ENCODE measurements around the gene PPP1R3G. TPM values are rescaled to one million over a fixed set of nuclear protein-coding genes. Genes with fewer than 3 reads are reported as not detected.

The PPP1R3G gene
- total RNA-seq, 1 donor, result 0.31 TPM

GRCh38 chr6:5095236-5095635 is 10.1 kb downstream of the PPP1R3G start:
- no peak overlapping the region for H3K4me3 ChIP-seq (ENCODE audit: low read length)
- H3K4me1 ChIP-seq (ENCODE audit: insufficient read depth, low read length), result peaks cover 18% of the 10 kb centered on the region
- no peaks in the 10 kb centered on the region for H3K9me3 ChIP-seq (ENCODE audit: low read depth, low read length)
- no peaks in the 10 kb centered on the region for H3K27me3 ChIP-seq (ENCODE audit: insufficient read depth, low read length)

- Histone ChIP-seq H3K27me3 (ENCODE audit: insufficient read depth, low read length) (no peaks in the 10 kb centered on the region), H3K4me3 (ENCODE audit: low read length) (no peak overlapping the region), H3K9me3 (ENCODE audit: low read depth, low read length) (no peaks in the 10 kb centered on the region), H3K4me1 (ENCODE audit: insufficient read depth, low read length) (peaks cover 13% of the 10 kb centered on the region)
Observed at GRCh38 chr6:5096482-5096881, 11.3 kb downstream of the PPP1R3G start.

- H3K9me3 ChIP-seq (ENCODE audit: low read depth, low read length), result no peaks in the 10 kb centered on the region
- H3K27me3 ChIP-seq (ENCODE audit: insufficient read depth, low read length), result no peaks in the 10 kb centered on the region
- peaks cover 13% of the 10 kb centered on the region for H3K4me1 ChIP-seq (ENCODE audit: insufficient read depth, low read length)
- H3K4me3 ChIP-seq (ENCODE audit: low read length), result no peak overlapping the region
Observed at GRCh38 chr6:5098501-5099270, 13.5 kb downstream of the PPP1R3G start.

- Histone ChIP-seq H3K4me3 (ENCODE audit: low read length) (no peak overlapping the region), H3K4me1 (ENCODE audit: insufficient read depth, low read length) (peaks cover 13% of the 10 kb centered on the region), H3K27me3 (ENCODE audit: insufficient read depth, low read length) (no peaks in the 10 kb centered on the region), H3K9me3 (ENCODE audit: low read depth, low read length) (no peaks in the 10 kb centered on the region)
Observed at GRCh38 chr6:5099537-5099936, 14.4 kb downstream of the PPP1R3G start.

- Histone ChIP-seq H3K27me3 (ENCODE audit: insufficient read depth, low read length) (no peaks in the 10 kb centered on the region), H3K9me3 (ENCODE audit: low read depth, low read length) (no peaks in the 10 kb centered on the region), H3K4me3 (ENCODE audit: low read length) (no peak overlapping the region), H3K4me1 (ENCODE audit: insufficient read depth, low read length) (peaks cover 13% of the 10 kb centered on the region)
Observed at GRCh38 chr6:5100806-5101205, 15.7 kb downstream of the PPP1R3G start.

GRCh38 chr6:5102267-5102970 is 17.3 kb downstream of the PPP1R3G start:
- H3K4me3 ChIP-seq (ENCODE audit: low read length), result no peak overlapping the region
- H3K4me1 ChIP-seq (ENCODE audit: insufficient read depth, low read length), result no peaks in the 10 kb centered on the region
- H3K9me3 ChIP-seq (ENCODE audit: low read depth, low read length), result no peaks in the 10 kb centered on the region
- no peaks in the 10 kb centered on the region for H3K27me3 ChIP-seq (ENCODE audit: insufficient read depth, low read length)

GRCh38 chr6:5103250-5103649 is 18.1 kb downstream of the PPP1R3G start:
- H3K9me3 ChIP-seq (ENCODE audit: low read depth, low read length), result no peaks in the 10 kb centered on the region

DNA sequence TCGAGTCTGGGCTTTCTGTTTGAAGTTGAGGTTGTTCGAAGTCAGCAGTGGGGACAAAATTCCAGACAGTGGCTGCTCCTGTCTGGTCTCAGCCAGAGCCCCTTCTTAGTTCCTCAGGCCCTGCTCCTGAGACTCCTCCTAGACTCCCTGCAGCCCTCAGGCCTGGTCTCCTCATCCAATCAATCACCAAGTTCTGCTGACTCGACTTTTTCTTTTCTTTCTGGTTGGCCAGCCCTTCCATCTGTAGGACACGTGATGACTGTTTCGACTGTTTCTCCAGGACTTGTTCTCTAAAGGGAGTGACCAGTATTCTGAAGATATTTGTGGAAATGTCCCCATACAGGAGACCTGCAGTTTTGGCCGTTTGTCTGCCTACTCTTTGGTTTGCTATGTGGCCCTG is 19.5 kb downstream of the PPP1R3G start:
- no peaks in the 10 kb centered on the region for H3K9me3 ChIP-seq (ENCODE audit: low read depth, low read length)
- no peaks in the 10 kb centered on the region for H3K27me3 ChIP-seq (ENCODE audit: insufficient read depth, low read length)
- H3K4me3 ChIP-seq (ENCODE audit: low read length), result no peak overlapping the region
- H3K4me1 ChIP-seq (ENCODE audit: insufficient read depth, low read length), result no peaks in the 10 kb centered on the region

More at GRCh38 chr6:5103250-5103649, 18.1 kb downstream of the PPP1R3G start:
- no peaks in the 10 kb centered on the region for H3K27me3 ChIP-seq (ENCODE audit: insufficient read depth, low read length)
- H3K4me1 ChIP-seq (ENCODE audit: insufficient read depth, low read length), result no peaks in the 10 kb centered on the region
- no peak overlapping the region for H3K4me3 ChIP-seq (ENCODE audit: low read length)

- no peaks in the 10 kb centered on the region for H3K9me3 ChIP-seq (ENCODE audit: low read depth, low read length)
- no peaks in the 10 kb centered on the region for H3K27me3 ChIP-seq (ENCODE audit: insufficient read depth, low read length)
- H3K4me1 ChIP-seq (ENCODE audit: insufficient read depth, low read length), result no peaks in the 10 kb centered on the region
- no peak overlapping the region for H3K4me3 ChIP-seq (ENCODE audit: low read length)
Observed at GRCh38 chr6:5105146-5105545, 20.0 kb downstream of the PPP1R3G start.

GRCh38 chr6:5107341-5107740 is 22.2 kb downstream of the PPP1R3G start:
- H3K4me3 ChIP-seq (ENCODE audit: low read length), result no peak overlapping the region
- no peaks in the 10 kb centered on the region for H3K4me1 ChIP-seq (ENCODE audit: insufficient read depth, low read length)
- H3K9me3 ChIP-seq (ENCODE audit: low read depth, low read length), result no peaks in the 10 kb centered on the region
- no peaks in the 10 kb centered on the region for H3K27me3 ChIP-seq (ENCODE audit: insufficient read depth, low read length)

DNA sequence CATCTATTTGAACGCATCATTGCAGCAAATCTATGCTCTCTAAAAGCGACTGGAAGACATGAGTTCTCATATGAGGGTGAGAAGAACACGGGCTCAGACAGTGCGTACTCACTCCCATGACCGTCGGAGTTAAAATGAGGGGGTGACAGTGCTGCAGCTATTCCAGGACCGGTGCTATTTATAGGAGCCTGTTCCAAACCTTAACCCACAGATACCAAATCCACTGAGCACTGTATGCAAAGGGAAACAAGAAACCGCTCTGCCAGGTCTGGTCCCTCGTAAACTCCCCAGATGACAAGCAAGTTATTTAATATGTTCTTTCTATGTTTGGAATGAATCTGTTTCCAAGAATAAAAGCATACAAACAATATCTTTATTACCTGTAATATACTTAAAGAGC is 22.9 kb downstream of the PPP1R3G start:
- Histone ChIP-seq H3K27me3 (ENCODE audit: insufficient read depth, low read length) (no peaks in the 10 kb centered on the region), H3K9me3 (ENCODE audit: low read depth, low read length) (no peaks in the 10 kb centered on the region), H3K4me3 (ENCODE audit: low read length) (no peak overlapping the region), H3K4me1 (ENCODE audit: insufficient read depth, low read length) (no peaks in the 10 kb centered on the region)

- H3K4me3 ChIP-seq (ENCODE audit: low read length), result no peak overlapping the region
- no peaks in the 10 kb centered on the region for H3K4me1 ChIP-seq (ENCODE audit: insufficient read depth, low read length)
- H3K9me3 ChIP-seq (ENCODE audit: low read depth, low read length), result no peaks in the 10 kb centered on the region
- H3K27me3 ChIP-seq (ENCODE audit: insufficient read depth, low read length), result no peaks in the 10 kb centered on the region
Observed at GRCh38 chr6:5108536-5109150, 23.5 kb downstream of the PPP1R3G start.

DNA sequence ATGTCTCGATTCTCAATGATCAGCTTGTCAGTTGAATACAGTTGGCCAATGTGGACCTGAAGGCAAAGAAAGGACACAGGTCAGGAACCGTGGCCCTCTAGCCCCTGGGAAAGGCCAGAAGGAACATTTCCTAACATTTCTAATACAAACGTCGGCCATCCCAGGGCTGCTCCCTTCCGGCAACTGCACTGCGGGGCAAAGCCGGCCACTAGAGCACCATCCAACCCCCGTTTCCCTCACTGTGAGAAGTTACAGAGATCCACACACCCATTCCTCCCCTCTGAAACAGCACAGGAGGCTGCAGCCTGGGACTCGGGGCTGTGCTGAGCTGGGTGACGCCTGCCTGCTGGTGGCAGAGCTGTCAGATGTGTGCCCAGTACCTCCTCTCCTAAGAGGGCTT is 24.3 kb downstream of the PPP1R3G start:
- Histone ChIP-seq H3K9me3 (ENCODE audit: low read depth, low read length) (no peaks in the 10 kb centered on the region), H3K27me3 (ENCODE audit: insufficient read depth, low read length) (no peaks in the 10 kb centered on the region), H3K4me1 (ENCODE audit: insufficient read depth, low read length) (no peaks in the 10 kb centered on the region), H3K4me3 (ENCODE audit: low read length) (no peak overlapping the region)

GRCh38 chr6:5110246-5110645 is 25.1 kb downstream of the PPP1R3G start:
- Histone ChIP-seq H3K4me3 (ENCODE audit: low read length) (no peak overlapping the region), H3K9me3 (ENCODE audit: low read depth, low read length) (no peaks in the 10 kb centered on the region), H3K4me1 (ENCODE audit: insufficient read depth, low read length) (no peaks in the 10 kb centered on the region), H3K27me3 (ENCODE audit: insufficient read depth, low read length) (no peaks in the 10 kb centered on the region)

GRCh38 chr6:5111626-5112025 is 26.5 kb downstream of the PPP1R3G start:
- H3K27me3 ChIP-seq (ENCODE audit: insufficient read depth, low read length), result no peaks in the 10 kb centered on the region
- H3K4me1 ChIP-seq (ENCODE audit: insufficient read depth, low read length), result no peaks in the 10 kb centered on the region
- no peak overlapping the region for H3K4me3 ChIP-seq (ENCODE audit: low read length)
- H3K9me3 ChIP-seq (ENCODE audit: low read depth, low read length), result no peaks in the 10 kb centered on the region

All from mononuclear cell (primary cell).